HepG2 (cell line): ENCODE data around the gene TUBAL3. TPM values are rescaled to one million over a fixed set of nuclear protein-coding genes. Genes with fewer than 3 reads are reported as not detected.
A peak's percentile ranks its signal among the peaks of the same experiment; 100 is the strongest.

Experiments
- AKAP8 ChIP-seq: sonication (generic); formaldehyde crosslinking; IDR thresholded peaks from 2 replicates; pipeline ENCODE4 v1.5.1; 2020; ENCODE audit warnings: mild to moderate bottlenecking, missing genetic modification reagents
- FOSL2 ChIP-seq: sonication (generic); formaldehyde crosslinking; IDR thresholded peaks from 2 replicates; pipeline ENCODE4 v1.4.0; 2020; ENCODE audit warnings: missing genetic modification reagents
- GATAD2A ChIP-seq: IDR thresholded peaks from 2 replicates; pipeline ENCODE4 v1.6.1; 2016
- IRF9 ChIP-seq: sonication (generic); formaldehyde crosslinking; IDR thresholded peaks from 2 replicates; pipeline ENCODE4 v1.8.0; 2022; ENCODE audit warnings: missing genetic modification reagents, mild to moderate bottlenecking, borderline replicate concordance
- MED8 ChIP-seq: sonication (generic); formaldehyde crosslinking; IDR thresholded peaks from 2 replicates; pipeline ENCODE4 v1.8.1; 2023; ENCODE audit warnings: mild to moderate bottlenecking, missing genetic modification reagents; ENCODE audit not compliant: insufficient replicate concordance
- MYC ChIP-seq: sonication (generic); formaldehyde crosslinking; IDR thresholded peaks from 2 replicates; pipeline ENCODE4 v1.9.0; 2021; ENCODE audit warnings: missing genetic modification reagents, borderline replicate concordance
- NBN ChIP-seq: fragments of 450-650 bp; conservative IDR thresholded peaks from 2 replicates; pipeline ENCODE4 v1.6.1; 2017
- PRDM10 ChIP-seq: sonication (generic); formaldehyde crosslinking; IDR thresholded peaks from 2 replicates; pipeline ENCODE4 v1.4.0; 2020; ENCODE audit warnings: low read depth, missing genetic modification reagents
- RARA ChIP-seq: IDR thresholded peaks from 2 replicates; pipeline ENCODE4 v1.6.1; 2016; ENCODE audit warnings: missing genetic modification reagents, missing compliant biosample characterization
- RCOR2 ChIP-seq: IDR thresholded peaks from 2 replicates; pipeline ENCODE4 v1.6.1; 2016; ENCODE audit warnings: missing biosample characterization, missing genetic modification reagents
- TGIF2 ChIP-seq: IDR thresholded peaks from 2 replicates; pipeline ENCODE4 v1.6.1; 2016; ENCODE audit warnings: control low read depth, missing compliant biosample characterization
- THAP8 ChIP-seq: sonication (generic); formaldehyde crosslinking; IDR thresholded peaks from 2 replicates; pipeline ENCODE4 v1.5.1; 2020; ENCODE audit warnings: missing genetic modification reagents, mild to moderate bottlenecking, borderline replicate concordance
- YEATS4 ChIP-seq: sonication (generic); formaldehyde crosslinking; IDR thresholded peaks from 2 replicates; pipeline ENCODE4 v1.4.0; 2020; ENCODE audit warnings: missing genetic modification reagents, borderline replicate concordance
- ZFP36L2 ChIP-seq: sonication (generic); formaldehyde crosslinking; IDR thresholded peaks from 2 replicates; pipeline ENCODE4 v1.4.0; 2020; ENCODE audit warnings: missing genetic modification reagents
- ZNF572 ChIP-seq: sonication (generic); formaldehyde crosslinking; IDR thresholded peaks from 2 replicates; pipeline ENCODE4 v1.5.1; 2020; ENCODE audit warnings: mild to moderate bottlenecking, missing genetic modification reagents
- ZNF800 ChIP-seq: sonication (generic); formaldehyde crosslinking; IDR thresholded peaks from 2 replicates; pipeline ENCODE4 v1.4.0; 2020; ENCODE audit warnings: missing genetic modification reagents
- ZXDC ChIP-seq: sonication (generic); formaldehyde crosslinking; IDR thresholded peaks from 2 replicates; pipeline ENCODE4 v1.5.0; 2020; ENCODE audit warnings: mild to moderate bottlenecking, missing genetic modification reagents
- polyA plus RNA-seq, 8 experiments: library from polyadenylated mRNA; depleted of rRNA in 3 of 8; stranded (reverse) in 7 of 8; unstranded in 1 of 8; fragments of >200 nt; fragmentation: Illumina TruSeq in 4 of 8; extraction: Trizol in 4 of 8; gene quantifications; 2 replicates each; pipeline versions ENCODE4 v1.2.1 to v1.2.3, GENCODE V29; 2011 to 2016; ENCODE audit warnings: low read depth in 4 of 8, missing spikeins in 1 of 8, mixed read lengths in 1 of 8; ENCODE audit not compliant: insufficient read depth in 1 of 8
- total RNA-seq, 5 experiments: library from RNA; depleted of rRNA; stranded (reverse); fragments of >200 nt; fragmentation: Illumina TruSeq; extraction: Trizol; gene quantifications; 2 replicates each; pipeline ENCODE4 v1.2.3, GENCODE V29; 2016; ENCODE audit warnings: low read depth in 1 of 5

Gene TUBAL3
- total and polyA plus RNA-seq, 2 of the 13 experiments (the other 11 are each of a cell fraction or from before 2014, with no cell fraction given), result 0.07 to 0.26 TPM

- TF ChIP-seq PRDM10 (CRISPR knock-in tag), result no peak
- TF ChIP-seq RCOR2 (CRISPR knock-in tag), result peak; percentile 50; the same call in 1 of the 2 replicates
- TF ChIP-seq RARA, result 0 out of 2 replicates have a peak, but pooled peaks have one; percentile 15
- TF ChIP-seq ZFP36L2 (CRISPR knock-in tag), result no peak
- TF ChIP-seq YEATS4 (CRISPR knock-in tag), result 0 out of 2 replicates have a peak, but pooled peaks have one; percentile 9
- TF ChIP-seq THAP8 (CRISPR knock-in tag), result no peak
- no peak for TF ChIP-seq ZXDC (CRISPR knock-in tag)
- 0 out of 2 replicates have a peak, but pooled peaks have one; percentile 24 for TF ChIP-seq ZNF800 (CRISPR knock-in tag)
- no peak for TF ChIP-seq TGIF2
- TF ChIP-seq NBN, result no peak
- no peak for TF ChIP-seq MYC (CRISPR knock-in tag)
- peak; percentile 31; the same call in 1 of the 2 replicates for TF ChIP-seq GATAD2A (CRISPR knock-in tag)
- peak; percentile 57 for TF ChIP-seq FOSL2 (CRISPR knock-in tag)
- no peak for TF ChIP-seq MED8
- no peak for TF ChIP-seq IRF9 (CRISPR knock-in tag)
- TF ChIP-seq AKAP8, result no peak
- no peak for TF ChIP-seq ZNF572
These were observed 45.2 kb upstream of the TUBAL3 start (continued) for GRCh38 chr10:5449823-5450222.
